ENCODE measurements around the gene ATG4B.
"Not testable (repeated sequence)": the region's sequence is repeated elsewhere in the genome, so short reads cannot be mapped to it uniquely, and the experiment has no call there.

The ATG4B gene

DNA sequence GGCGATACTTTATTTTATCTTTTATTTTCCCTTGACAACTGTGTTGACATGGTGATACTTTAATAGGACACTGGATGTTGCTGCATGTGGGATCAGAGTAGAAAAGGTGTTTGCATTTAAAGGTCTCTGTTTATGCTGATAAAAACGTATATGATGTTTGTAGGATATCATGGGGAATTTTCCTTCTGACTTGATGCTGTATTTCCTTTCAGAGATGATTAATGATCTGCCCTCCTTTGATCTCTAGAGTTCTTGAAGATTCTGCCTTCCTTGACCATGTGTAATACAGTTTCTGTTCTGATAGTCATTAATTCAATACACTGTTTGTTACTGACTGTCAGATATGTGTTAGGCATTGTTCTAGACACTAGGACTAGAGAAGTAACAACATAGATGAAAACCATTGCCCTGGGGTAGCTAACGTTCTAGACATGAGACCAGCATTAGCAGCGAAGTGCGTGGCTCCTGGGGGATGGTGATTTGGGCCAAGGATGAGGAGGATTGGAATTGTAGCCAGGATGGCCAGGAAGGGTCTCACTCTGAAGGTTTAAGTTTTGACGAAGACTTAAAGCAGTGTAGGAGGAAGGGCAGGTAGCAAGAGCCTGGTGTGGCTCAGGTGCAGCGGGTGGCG is 2.8 kb downstream of the ATG4B start:
- DNase-seq, result no peak

DNA sequence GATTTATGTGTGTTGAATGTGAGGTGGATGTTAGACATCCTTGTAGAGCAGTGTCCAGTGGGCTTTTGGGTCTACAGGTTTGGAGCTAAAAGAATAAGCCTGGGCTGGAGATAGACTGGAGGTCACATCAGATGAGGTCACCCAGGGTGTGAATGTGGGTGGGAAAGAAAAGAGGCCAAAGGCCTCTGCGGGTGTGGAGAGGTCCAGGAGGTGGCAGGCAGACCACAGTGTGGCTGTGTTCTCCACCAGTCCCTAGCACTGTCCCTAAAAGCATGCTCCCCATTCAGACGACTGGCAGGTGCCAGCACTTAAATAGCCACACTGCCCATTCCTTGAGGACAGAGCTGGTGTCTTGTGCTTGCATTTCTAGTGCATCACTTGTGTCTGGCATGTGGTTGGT is 4.1 kb downstream of the ATG4B start:
- no peak for DNase-seq

DNA sequence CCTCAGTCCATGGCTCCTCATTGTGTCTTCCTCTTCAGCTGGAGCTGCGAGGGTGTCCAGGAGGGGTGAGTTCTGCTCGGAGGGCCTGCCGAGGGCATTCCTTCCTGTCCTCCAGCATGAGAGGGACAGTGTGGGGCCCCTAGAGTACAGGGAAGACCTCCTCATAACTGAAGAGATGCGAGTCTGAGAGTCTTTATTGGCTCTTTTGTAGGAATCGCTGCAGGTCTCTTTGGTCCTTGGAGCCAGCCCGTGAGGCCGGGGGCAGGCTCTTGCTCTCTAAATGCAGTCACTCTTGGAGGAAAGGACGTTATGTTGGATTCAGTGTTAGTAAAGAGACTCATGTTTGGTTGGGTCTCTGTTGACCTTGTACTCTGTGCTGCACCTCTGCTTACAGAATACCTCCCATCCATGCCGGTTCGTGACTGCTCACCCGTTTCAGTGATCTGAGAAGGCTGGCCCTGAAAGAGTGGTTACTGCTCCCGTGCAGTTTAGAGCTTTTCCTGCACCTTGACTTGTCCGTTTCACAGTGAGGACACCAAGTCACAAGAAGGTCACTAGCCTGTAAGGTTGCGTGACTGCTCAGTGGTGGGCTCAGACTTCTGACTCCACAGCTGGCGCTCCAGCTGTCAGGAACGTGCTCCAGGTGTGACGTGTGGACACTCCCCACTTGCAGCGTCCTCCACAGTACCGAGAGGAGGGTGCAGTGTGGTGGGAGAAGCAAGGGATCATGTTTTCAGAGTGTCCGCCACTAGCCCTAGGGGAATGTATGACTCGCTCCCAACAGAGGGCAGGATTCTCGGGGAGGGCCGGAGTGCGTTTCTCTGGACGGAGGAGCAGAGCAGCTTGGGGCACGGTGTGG is 7.8 kb downstream of the ATG4B start:
- no peak for DNase-seq

DNA sequence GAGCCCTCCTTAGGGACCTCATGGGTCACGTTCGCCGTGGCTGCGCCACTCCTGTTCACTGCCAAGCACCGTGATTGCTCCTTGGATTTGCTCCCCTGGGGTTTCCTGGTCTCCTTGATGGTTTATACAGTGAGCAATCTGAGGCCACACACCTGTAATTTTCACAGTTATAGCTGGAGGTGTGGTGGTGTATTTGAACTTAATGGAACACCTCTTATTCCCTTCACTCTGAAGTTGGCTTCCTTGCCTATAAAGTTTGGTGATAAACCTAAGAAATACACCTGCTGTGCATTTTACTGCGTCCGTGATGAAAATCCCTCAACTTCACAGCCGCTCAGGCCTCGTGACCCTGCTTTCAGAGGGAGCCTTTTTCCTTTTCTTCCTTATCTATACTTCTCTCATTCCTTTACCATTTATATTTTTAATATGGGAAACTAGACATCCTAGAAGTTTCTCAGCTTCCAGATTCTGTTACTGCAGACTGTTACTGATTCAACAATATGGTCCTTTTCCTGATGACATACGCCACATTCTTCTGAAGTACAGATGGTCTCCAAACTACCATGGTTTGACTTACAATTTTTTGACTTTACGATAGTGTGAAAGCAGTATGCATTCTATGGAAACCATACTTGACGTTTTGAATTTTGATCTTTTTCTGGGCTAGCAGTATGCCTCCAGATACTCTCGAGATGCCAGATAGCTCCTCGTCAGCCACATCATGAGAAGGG is 8.6 kb downstream of the ATG4B start:
- DNase-seq, result no peak

DNA sequence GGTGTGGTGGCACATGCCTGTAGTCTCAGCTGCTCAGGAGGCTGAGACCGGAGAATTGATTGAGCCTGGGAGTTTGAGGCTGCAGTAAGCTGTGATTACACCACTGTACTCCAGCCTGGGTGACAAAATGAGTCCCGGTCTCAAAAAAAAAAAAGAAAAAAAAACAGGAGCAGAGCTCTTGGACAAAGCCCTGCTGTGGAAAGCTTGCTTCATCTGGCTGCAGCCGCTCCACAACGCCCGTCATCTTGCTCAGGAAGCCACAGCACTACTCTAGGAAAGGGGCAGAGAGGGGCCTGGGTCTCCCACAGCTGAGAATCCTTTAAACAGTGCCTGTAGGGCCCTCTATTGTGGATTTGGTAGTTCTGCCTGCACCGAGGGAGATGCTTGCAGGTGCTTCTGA is 11.0 kb downstream of the ATG4B start:
- DNase-seq, result no peak

DNA sequence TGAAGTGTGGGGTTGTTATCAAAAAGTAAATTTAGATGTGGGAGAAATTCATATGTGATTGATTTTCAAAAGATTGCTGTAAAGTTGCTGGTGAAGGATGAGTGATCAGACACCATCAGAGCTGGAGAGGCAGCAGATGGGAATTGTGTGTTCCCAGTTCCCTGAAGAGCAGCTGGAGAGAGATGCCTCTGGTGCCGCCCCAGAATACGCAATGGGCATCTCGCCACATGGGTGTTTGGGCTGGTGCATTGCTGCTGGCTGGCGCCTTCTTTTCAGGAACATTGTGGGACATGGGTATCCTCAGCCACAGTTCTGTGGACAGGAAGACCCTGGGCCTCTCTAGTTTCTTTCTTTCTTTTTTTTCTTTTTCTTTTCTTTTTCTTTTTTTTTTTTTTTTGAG is 11.9 kb downstream of the ATG4B start:
- DNase-seq, result no peak

DNA sequence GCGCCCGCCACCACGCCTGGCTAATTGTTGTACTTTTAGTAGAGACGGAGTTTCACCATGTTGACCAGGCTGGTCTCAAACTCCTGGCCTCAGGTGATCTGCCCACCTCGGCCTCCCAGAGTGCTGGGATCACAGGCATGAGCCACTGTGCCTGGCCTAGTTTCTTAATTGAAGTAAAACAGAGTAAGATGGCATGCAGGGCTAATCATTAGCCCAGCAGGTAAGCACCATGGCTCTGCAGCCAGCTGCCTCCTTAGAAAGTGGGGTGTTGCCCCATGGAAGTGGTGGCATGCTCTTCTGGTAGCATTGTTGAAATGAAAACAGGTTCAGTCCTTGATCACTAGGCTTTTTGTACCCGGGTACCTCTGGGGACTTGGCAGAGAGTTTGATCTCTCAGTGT is 12.4 kb downstream of the ATG4B start:
- DNase-seq, result no peak

DNA sequence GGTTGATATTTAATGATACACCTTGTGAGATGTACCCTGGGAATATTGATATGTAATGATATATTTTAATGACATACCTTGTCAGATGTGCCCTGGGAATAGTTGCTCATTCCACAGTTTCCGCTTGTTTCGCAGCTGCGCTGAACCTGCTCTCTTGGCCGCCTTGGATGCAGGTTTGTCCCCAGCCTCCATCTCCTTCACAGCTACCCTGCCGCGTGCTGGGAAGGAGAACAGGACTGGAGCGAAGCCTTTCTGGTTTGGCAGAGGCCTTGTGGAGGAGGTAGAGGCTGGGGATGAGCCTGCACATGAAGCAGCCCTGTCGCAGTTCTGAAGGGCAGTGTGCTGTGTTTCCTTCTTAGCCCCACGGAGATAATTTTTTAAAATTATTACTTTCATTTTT is 14.6 kb downstream of the ATG4B start:
- no peak for DNase-seq

DNA sequence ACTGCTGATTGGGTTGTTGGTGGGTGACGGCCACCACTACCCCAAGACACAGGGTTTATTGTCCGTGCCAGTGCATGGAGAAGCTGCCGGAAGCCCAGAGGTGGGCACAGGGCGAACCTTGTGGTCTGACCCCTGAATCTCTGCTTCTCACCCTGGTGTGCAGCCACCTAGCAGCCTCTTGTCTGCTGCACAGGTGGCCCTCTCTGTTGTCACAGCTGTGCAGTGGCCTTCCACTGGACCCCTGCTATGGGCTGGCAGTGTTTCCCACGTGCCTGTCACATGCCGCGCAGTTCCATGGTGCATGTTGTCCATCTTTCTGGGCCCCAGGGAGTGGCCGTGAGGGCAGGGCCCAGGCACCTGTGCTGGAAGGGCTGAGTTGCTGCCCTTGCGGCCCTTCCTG is 15.2 kb downstream of the ATG4B start:
- DNase-seq, result no peak

DNA sequence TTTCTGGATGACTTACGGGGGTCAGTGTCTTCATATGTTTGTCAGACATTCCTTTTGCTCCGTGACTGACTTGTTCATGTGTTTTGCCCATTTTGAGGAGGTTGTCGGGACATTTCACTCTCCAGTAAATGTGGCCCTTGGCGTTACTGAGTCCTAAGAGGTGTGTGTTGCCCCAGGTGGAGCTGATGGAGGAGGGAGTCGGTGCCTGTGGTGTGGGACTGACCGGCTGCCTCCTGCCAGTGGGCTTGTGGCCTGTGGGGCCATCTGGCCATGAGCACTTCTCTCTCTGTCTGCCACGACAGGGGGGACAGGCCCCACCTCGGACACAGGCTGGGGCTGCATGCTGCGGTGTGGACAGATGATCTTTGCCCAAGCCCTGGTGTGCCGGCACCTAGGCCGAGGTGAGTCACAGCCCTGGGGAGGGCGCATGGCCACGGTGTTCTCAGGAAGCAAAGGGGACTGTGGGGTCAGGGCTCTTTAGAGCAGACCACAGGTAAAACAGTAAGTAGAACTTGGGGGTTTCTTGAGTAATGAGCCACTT is 15.8 kb downstream of the ATG4B start:
- no peak for DNase-seq

DNA sequence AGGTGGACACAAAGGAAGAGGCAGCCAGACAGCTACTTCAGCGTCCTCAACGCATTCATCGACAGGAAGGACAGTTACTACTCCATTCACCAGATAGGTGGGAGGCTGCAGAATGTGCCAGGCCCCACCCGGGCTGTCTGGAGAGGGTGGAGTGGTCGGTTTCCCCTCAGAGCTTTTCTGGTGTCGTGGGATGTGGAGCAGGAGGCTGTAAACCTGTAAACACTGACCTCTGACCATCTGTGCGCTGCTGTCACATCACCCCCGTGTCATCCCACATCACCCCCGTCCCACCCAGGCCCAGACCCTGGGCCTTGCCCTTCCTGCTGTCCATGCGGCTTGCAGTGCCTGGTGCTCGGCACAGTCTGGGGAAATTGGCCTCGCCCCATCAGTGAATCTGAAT is 17.1 kb downstream of the ATG4B start:
- DNase-seq, result no peak

DNA sequence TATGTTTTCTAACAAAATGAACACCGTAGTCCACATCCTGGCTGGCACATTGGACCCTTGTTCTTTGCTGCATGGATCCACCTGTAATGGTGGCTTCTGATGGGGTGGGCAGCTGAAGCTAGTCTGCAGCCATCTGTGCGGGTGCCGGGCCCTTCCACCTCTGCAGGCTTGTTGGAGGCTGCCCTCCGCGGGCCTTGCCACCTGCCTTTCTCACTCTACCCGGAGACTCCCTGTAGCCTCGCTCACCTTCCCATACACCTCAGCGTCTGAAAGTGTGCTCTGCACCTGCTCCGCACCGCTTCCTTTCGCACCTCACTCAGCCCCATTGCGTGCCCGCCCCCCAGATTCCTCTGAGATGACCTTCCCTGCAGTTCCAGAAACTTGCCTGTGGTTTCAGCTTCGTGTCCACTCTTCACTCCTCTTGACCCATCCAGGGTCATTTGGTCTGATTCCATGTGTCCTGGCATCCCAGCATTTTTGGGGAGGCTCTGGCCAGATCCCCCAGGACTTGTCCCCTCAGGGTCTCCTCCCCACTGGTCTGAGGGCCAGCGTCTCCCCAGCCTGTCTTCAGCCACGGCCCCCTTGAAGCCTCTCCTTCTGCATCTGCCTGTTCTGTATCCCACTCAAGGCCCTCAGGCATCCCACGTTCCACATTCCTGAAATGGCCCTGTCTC is 18.2 kb downstream of the ATG4B start:
- no peak for DNase-seq

DNA sequence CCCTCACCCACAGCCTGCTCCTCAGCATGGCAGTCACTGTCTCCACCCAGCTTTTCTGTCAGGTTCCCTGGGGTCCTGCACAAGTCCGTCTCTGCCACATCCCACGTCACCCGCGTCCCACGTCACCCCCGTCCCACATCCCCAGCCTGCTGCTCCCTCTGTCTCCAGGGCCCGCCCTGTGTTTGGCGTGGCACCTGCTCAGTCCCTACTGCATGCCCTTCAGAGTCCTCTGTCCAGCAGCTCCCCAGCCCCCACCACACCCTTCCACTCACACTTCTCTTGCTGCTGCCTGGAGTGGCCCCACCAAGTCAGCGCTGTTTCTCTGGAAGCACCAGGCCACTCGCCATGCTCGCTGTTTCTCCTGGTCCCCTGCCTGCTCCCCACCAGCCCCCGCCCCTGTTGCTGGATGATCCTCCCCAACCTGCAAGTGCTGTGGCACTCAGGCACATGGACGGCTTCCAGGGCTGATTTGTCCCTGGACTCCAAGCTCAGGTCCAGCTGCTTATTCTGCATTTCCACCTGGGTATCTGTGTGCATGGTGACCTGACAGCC is 18.8 kb downstream of the ATG4B start:
- no peak for DNase-seq

DNA sequence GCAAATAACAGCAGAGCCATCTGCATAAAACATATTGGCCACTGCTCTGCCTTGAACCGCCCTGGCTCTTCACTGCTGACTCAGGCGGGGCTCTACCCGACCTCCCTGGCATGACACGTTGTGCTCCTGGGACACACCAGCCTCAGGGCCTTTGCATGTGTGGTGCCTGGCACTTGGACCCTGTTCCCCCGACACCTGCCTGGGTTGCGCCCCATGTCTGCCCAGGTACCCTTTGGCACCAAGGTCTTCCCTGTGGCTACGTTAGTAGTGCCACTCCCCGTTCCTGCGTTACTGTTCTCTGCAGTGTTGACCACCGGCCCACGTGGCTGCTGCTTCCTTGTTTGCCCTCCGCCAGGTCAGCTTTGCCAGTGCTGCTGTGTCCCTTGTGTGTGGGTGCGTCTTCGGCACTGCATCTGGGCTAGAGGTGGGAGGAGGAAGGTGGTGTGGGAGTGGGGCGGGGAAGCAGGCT is 20.3 kb downstream of the ATG4B start:
- DNase-seq, result no peak

DNA sequence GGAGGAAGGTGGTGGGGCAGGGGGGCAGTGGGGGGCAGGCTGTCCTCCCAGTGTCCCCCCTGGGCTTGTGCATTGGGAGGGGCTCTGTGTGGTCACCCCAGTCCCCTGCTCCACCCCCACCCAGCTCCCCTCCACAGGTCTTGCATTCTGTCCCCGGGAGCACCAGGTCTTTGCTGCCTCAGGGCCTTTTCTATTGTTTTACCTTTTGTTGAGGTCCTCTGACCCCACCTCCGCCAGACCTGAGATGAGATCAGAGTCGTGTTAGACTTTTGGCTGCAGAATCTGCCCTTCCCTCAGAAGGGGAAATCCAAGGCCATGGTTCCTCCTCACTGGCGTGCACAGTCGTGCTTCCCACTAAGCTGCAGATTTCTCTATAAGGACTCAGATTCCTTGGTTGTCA is 20.8 kb downstream of the ATG4B start:
- no peak for DNase-seq

DNA sequence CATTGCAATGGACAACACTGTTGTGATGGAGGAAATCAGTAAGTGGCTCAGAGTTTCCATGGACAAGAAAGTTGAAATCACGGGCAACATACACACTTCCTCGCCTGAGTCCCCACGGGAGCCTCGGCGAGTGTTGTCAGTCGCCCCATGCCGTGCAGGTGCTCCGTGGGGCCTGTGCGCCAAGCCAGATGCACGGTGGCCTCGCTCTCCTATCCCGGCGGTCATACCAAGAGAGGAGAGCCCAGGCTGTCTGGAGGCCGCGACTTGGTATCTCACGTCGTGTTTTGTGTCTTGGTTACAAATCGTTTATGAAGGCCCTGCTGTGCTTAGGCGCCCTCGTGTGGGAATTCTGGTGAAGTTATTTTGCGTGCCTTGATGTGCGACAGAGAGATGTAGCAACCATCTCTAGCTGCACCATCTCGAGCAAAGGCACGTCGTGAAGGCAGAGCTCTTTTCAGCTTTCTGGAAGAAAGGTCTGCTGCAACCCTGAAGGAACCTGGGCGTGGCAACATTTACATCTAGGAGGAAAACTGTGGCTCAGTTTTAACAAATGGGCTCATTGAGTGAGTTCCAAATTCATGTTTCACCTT is 21.8 kb downstream of the ATG4B start:
- peak; percentile 25 for DNase-seq

DNA sequence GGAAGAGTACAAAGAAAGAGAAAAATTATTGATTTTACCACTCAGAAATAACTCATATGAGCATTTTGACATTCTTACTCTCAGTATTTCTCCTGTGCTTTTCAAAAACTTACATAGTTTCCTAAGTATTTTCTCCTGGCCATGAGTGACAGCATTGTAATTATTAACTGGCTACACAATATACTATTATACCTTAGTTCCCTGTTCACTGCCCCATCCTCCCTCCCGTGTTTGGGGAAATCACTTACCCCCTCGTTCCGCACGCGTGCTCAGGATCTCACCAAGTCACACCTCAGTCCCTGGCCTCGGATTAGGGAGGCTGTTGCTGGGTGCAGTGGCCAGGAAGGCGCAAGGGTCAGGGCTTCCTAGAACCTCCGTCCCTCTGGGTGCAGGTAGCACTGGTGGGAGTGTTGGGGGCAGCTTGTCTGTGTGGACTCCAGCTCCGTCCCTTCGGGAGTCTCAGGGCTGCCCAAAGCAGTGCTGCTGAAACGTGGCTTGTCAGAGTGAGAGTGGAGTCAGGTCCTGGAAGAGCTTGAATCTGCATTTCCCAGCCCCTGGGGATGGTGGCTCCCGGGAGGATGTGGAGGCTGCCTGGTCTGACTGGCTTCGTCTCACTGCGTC is 23.2 kb downstream of the ATG4B start:
- DNase-seq, result no peak

DNA sequence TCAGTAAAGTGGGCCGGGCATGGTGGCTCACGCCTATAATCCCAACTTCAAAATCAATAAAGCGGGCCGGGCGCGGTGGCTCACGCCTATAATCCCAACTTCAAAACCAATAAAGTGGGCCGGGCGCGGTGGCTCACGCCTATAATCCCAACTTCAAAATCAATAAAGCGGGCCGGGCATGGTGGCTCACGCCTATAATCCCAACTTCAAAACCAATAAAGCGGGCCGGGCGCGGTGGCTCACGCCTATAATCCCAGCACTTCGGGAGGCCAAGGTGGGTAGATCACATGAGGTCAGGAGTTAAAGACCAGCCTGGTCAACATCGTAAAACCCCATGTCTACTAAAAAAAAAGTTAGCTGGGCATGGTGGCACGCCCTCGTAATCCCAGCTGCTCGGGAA is 25.2 kb downstream of the ATG4B start:
- DNase-seq, result not testable (repeated sequence)

DNA sequence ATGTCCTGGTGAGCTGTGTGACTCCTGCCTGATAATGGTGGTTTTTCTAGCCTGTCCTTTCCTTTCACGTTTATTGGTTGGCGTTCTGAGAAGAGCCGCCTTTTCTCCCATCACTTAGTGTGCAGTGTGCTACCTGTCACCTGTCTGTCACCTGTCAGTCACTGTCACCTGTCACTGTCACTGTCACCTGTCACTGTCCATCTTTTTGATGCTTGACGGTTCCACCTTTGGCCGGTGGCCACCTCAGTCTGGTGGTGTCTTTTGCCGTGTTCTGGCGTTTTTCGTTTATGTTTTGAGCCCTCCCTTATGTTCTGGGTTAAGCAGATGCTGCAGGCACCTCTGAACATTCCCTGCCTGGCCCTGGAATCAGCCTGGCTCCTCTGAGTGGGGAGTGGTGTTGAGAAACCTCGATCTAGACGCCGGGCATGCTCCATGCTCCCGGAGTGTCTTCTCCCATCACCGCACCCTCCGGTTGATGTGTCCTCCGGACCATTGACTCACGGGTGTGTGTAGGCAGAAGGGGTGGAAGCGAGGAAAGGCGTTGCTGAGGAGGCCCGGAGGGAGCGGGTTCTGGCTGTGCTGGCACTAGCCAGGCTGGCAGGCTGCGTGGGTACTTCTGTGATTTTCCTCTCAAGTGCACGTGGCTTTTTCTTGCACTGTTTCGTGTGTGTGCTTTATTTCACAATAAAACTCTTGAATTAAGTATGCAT is 28.4 kb downstream of the ATG4B start:
- no peak for DNase-seq

DNA sequence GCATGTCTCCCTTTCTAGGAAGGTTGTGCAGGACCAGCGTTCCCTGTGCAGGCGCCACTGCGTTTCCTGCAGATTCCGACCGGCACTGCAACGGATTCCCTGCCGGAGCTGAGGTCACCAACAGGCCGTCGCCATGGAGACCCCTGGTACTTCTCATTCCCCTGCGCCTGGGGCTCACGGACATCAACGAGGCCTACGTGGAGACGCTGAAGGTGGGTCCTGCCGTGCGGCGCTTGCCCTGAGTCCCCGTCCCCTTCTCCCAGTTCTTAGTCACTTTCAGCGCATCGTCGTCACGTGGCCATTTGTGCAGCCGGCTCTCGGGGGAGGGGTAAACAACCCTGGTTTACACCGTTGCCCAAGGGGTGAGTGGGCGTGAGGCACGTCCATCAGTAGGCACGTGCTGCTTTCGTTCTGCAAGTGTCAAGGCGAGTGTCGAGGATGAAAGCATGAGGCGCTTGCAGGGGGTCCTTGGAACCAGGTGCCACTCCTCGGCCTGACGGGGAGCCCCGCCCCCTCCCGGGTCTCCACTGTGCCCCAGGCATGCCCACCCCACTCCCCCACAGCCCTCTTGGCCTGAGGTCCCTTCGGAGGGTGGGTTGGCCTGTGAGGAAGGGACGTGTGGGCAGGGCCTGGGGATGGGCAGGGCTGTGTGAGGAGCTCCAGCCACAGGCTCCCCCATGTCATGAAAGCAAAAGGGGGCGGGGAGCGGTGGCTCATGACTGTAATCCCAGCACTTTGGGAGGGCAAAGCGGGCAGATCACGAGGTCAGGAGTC is 29.3 kb downstream of the ATG4B start:
- no peak for DNase-seq
